Stimulated activated naive CD8-positive, alpha-beta T cell treated with anti-CD3 and anti-CD28 coated beads, Interleukin-15, Interleukin-2, amounts not matched to agents 100 ng/mL and 50 ng/mL, for 24 hours (primary cell): ENCODE measurements around the gene SEMA4D.

Source experiments
- H3K27ac Mint-ChIP-seq: one replicate; pipeline ENCODE4 v1.8.0; 2021; ENCODE audit warnings: mild to moderate bottlenecking, mixed read lengths
- H3K27me3 Mint-ChIP-seq: one replicate; pipeline ENCODE4 v1.8.0; 2021; ENCODE audit warnings: mixed read lengths
- H3K36me3 Mint-ChIP-seq: one replicate; pipeline ENCODE4 v1.8.0; 2021; ENCODE audit warnings: low read depth, mixed read lengths
- H3K4me1 Mint-ChIP-seq: one replicate; pipeline ENCODE4 v1.8.0; 2021; ENCODE audit warnings: low read depth, mixed read lengths
- H3K4me3 Mint-ChIP-seq: one replicate; pipeline ENCODE4 v1.8.0; 2021; ENCODE audit warnings: mild to moderate bottlenecking, mixed read lengths
- H3K9me3 Mint-ChIP-seq: one replicate; pipeline ENCODE4 v1.8.0; 2021; ENCODE audit warnings: mixed read lengths

Gene SEMA4D

DNA sequence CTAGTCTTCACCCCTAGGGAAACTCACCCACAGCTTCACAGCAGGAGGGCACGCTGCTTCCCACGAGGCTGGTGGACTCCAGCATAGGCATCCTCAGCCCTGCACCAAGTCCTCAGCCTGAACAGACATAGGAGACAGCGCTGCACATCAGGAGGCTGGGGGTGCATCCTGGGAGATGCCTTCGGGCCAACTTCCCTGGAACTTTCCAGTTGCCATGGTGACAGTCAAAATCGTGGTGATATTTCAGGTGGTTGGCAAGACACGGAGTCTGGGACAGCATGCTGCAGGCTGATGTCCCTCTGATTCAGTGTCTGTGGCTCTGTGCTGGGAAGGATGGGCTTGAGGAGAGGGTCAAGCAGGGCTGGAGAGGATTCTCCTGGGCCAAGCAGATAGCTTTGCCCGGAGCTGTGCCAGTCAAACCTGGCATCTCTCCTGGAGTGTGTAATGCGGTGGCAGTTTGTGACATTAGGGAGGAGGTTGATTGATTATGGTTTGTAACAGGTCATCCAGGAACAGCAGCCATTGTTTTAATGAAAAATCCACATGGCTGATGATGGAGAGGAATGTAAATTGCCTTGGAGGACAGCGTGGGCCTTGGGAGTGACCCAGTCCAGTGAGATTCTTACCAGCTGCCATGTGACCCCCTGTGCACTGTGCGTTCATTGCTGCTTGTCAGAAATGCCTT, 35.6 kb upstream of the SEMA4D start:
- Mint-ChIP-seq H3K27me3 (no peaks in the 10 kb centered on the region), H3K4me1 (peaks cover 97% of the 10 kb centered on the region), H3K9me3 (no peaks in the 10 kb centered on the region), H3K27ac (peak overlapping the region; percentile 81), H3K4me3 (no peak overlapping the region), H3K36me3 (no peaks in the 10 kb centered on the region)

DNA sequence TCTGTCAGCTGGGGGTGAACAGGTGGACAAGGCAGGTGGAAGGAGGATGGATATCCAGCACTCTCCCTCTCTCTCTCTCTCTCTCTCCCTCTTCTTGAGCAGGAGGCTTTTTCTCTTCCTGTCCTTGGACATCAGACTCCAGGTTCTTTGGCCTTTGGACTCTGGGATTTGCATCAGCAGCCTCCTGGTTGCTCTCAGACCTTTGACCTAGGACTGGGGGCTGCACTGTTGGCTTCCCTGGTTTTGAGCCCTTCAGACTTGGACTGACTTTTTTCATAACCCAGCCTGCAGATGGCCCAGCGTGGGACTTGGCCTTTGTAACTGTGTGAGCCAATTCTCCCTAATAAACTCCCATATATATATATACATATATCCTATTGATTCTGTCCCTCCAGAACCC, 35.0 kb upstream of the SEMA4D start:
- no peaks in the 10 kb centered on the region for H3K9me3 Mint-ChIP-seq
- H3K36me3 Mint-ChIP-seq, result no peaks in the 10 kb centered on the region
- no peaks in the 10 kb centered on the region for H3K27me3 Mint-ChIP-seq
- no peak overlapping the region for H3K4me3 Mint-ChIP-seq
- H3K4me1 Mint-ChIP-seq, result peaks cover 97% of the 10 kb centered on the region
- peak overlapping the region; percentile 87 for H3K27ac Mint-ChIP-seq

GRCh38 chr9:89532478-89532877, 34.6 kb upstream of the SEMA4D start:
- Mint-ChIP-seq H3K36me3 (no peaks in the 10 kb centered on the region), H3K27ac (peak overlapping the region; percentile 87), H3K27me3 (no peaks in the 10 kb centered on the region), H3K4me1 (peaks cover 97% of the 10 kb centered on the region), H3K9me3 (no peaks in the 10 kb centered on the region), H3K4me3 (no peak overlapping the region)

DNA sequence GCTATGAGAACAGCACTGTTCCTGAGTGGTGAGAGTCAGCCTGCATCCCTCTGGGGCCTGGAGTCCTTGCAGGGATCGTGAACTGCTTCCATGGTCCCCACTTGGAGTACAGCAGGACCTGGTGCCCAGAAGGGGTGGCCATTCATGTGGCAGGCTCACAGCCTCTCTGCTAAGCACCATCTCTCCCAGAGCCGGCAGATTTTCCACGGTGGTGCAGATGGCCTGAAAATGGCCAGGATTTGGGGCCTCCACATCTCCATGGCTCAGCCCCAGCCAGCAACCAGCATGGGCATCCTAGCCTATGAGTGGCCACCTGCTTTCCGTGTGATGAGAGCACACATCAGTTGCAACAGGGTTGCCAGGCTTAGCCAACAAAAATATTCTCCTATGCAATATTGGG, 33.9 kb upstream of the SEMA4D start:
- H3K27me3 Mint-ChIP-seq, result no peaks in the 10 kb centered on the region
- peaks cover 96% of the 10 kb centered on the region for H3K4me1 Mint-ChIP-seq
- no peak overlapping the region for H3K4me3 Mint-ChIP-seq
- no peaks in the 10 kb centered on the region for H3K9me3 Mint-ChIP-seq
- no peaks in the 10 kb centered on the region for H3K36me3 Mint-ChIP-seq
- no peak overlapping the region for H3K27ac Mint-ChIP-seq

DNA sequence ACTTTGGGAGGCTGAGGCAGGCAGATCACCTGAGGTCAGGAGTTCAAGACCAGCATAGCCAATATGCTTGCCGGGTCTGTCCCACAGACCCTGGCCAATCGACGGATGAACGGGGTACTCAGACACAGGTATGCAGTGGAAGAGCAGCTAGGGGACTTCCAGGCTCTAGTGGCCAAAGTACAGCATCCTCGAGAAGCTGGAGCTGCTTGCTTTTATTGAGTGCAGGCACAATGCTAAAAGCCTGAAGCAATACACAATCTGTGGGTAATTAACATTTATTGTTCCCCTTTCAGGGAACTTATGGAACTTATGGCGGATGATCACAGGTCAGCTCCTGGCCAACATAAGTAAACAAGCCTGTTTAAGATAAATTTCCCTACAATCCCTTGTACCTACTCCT, 32.8 kb upstream of the SEMA4D start:
- Mint-ChIP-seq H3K9me3 (no peaks in the 10 kb centered on the region), H3K4me3 (no peak overlapping the region), H3K27me3 (no peaks in the 10 kb centered on the region), H3K36me3 (no peaks in the 10 kb centered on the region), H3K4me1 (peaks cover 98% of the 10 kb centered on the region), H3K27ac (peak overlapping the region; percentile 53)

DNA sequence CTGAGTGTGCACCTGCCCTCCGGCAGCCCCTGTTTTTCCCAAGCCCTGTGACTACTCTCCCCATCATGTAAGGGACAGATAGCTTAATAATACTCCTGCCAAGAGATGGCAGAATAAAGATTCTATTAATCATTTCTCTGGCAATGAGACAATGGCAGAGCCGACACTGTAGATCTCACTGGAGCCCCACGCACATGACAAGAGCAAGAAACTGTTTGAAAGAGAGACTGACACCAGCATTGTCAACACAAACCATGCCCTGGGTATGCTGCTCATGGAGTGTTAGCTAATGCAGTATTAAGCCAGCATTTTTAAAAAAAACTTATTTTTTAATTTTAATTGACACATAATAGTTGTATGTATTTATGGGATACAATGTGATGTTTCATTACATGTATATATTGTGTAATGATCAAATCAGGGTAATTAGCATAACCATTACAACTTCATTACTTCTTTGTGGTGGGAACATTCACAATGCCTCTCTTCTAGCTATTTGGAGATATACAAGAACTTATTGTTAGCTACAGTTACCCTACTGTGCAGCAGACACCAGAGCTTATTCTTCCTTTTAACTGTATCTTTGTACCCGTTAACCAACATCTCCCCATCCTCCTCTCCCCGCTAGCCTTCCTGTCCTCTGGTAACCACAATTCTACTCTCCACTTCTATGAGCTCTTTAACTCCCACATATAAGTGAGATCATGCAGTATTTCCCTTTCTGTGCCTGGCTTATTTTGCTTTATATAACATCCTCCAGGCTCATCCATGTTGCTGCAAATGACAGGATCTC, 31.5 kb upstream of the SEMA4D start:
- Mint-ChIP-seq H3K36me3 (no peaks in the 10 kb centered on the region), H3K27me3 (no peaks in the 10 kb centered on the region), H3K4me3 (peak overlapping the region; percentile 21), H3K9me3 (no peaks in the 10 kb centered on the region), H3K27ac (peak overlapping the region; percentile 66), H3K4me1 (peaks cover 98% of the 10 kb centered on the region)

- Mint-ChIP-seq H3K4me3 (no peak overlapping the region), H3K9me3 (no peaks in the 10 kb centered on the region), H3K36me3 (no peaks in the 10 kb centered on the region), H3K27me3 (no peaks in the 10 kb centered on the region), H3K27ac (peak overlapping the region; percentile 62), H3K4me1 (peaks cover 98% of the 10 kb centered on the region)
These were observed 30.6 kb upstream of the SEMA4D start for GRCh38 chr9:89528540-89528939.

- H3K36me3 Mint-ChIP-seq, result no peaks in the 10 kb centered on the region
- no peaks in the 10 kb centered on the region for H3K9me3 Mint-ChIP-seq
- H3K27me3 Mint-ChIP-seq, result no peaks in the 10 kb centered on the region
- H3K4me3 Mint-ChIP-seq, result no peak overlapping the region
- peak overlapping the region; percentile 62 for H3K27ac Mint-ChIP-seq
- H3K4me1 Mint-ChIP-seq, result peaks cover 98% of the 10 kb centered on the region
These were observed 30.2 kb upstream of the SEMA4D start for GRCh38 chr9:89528131-89528530.

DNA sequence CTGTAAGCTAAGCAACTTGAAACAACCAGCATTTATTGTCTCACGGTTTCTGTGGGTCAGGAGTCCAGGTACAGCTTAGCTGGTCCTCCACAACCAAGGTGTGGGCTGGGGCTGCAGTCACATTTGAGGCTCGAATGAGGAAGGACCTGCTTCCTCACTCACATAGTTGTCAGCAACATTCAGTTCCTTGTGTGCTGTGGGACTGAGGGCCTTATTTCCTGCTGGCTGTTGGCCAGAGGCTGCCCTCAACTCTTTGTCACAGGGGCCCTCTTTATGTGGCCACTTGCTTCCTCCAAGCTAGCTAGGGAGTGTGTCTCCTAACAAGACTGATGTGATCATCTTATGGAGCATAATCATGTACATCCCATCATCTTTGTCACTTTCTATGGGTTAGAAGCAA, 29.2 kb upstream of the SEMA4D start:
- Mint-ChIP-seq H3K36me3 (no peaks in the 10 kb centered on the region), H3K4me1 (peaks cover 98% of the 10 kb centered on the region), H3K9me3 (no peaks in the 10 kb centered on the region), H3K27ac (peak overlapping the region; percentile 13), H3K27me3 (no peaks in the 10 kb centered on the region), H3K4me3 (no peak overlapping the region)

GRCh38 chr9:89526667-89527066, 28.8 kb upstream of the SEMA4D start:
- no peak overlapping the region for H3K4me3 Mint-ChIP-seq
- H3K36me3 Mint-ChIP-seq, result no peaks in the 10 kb centered on the region
- peaks cover 98% of the 10 kb centered on the region for H3K4me1 Mint-ChIP-seq
- no peaks in the 10 kb centered on the region for H3K27me3 Mint-ChIP-seq
- no peaks in the 10 kb centered on the region for H3K9me3 Mint-ChIP-seq
- no peak overlapping the region for H3K27ac Mint-ChIP-seq

DNA sequence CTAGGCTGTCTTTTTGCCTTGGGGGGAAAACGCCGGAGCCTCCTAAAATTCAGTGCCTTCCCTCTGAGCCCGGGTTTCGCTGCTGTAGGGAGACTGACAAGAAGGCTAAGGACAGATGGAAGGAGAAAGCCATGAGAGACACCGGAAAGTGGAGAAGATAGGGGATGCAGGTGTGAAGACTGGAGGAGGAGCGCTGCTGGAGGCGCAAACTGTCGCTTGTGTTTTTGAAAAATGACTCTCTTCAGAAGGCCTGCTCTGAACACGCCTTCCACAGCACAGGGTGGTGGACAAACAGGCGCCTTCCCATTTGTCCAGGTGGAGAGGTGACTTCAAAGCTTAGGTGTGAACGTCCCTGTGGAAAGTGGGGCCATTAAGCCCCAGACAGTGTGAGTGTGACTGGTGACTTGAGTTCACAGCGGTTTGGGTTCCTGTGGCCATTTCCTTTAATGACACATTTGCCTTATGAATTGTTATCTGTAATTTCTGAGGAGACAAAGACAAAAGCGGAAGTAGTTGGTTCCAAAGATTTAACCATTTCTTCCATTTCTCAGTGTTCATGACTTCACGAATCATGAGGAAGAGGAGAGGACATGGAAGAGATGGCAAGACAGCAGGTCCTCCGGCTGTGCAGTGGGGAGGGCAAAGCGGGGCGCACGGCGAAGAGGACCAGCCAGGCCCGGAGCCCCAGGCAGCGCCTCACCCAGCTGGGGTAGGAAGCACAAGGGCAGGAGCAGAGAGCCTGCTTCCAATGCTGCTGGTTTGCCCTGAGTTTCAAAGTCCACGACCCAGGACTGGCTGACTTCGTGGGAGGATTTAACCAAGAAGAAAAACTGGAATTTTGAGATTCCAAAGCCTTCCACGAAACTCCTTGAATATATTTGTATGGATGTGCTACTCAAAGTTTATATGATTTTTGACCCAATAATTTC, 27.8 kb upstream of the SEMA4D start:
- Mint-ChIP-seq H3K27ac (peak overlapping the region; percentile 37), H3K27me3 (no peaks in the 10 kb centered on the region), H3K9me3 (no peaks in the 10 kb centered on the region), H3K4me3 (no peak overlapping the region), H3K36me3 (no peaks in the 10 kb centered on the region), H3K4me1 (peaks cover 97% of the 10 kb centered on the region)

- Mint-ChIP-seq H3K4me1 (peaks cover 97% of the 10 kb centered on the region), H3K27me3 (no peaks in the 10 kb centered on the region), H3K4me3 (no peak overlapping the region)
These were observed 27.1 kb upstream of the SEMA4D start for GRCh38 chr9:89524963-89525362.

DNA sequence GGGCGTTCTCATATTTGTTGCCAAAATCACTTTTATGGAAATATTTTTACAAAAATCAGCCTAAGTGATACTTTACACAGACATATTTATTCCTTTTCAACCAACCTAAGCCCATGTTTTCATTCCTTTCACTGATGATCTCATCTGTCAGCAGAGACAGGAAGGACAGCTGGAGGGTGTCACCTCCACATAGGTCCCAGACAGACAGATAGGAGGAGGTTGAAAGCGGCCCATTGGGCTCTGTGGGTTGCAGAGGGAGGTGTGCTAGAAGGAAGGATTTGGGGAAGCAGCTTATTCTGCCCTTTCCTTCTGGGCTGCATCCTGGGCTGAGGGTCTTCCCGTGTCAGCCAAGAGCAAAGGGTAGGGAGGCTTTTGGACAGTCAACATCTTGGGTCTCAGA, 26.0 kb upstream of the SEMA4D start:
- H3K4me3 Mint-ChIP-seq, result no peak overlapping the region
- H3K27ac Mint-ChIP-seq, result peak overlapping the region; percentile 98
- H3K9me3 Mint-ChIP-seq, result no peaks in the 10 kb centered on the region
- H3K4me1 Mint-ChIP-seq, result peaks cover 97% of the 10 kb centered on the region
- no peaks in the 10 kb centered on the region for H3K36me3 Mint-ChIP-seq
- no peaks in the 10 kb centered on the region for H3K27me3 Mint-ChIP-seq

More at GRCh38 chr9:89524963-89525362, 27.1 kb upstream of the SEMA4D start:
- Mint-ChIP-seq H3K27ac (peak overlapping the region; percentile 98), H3K36me3 (no peaks in the 10 kb centered on the region), H3K9me3 (no peaks in the 10 kb centered on the region)

DNA sequence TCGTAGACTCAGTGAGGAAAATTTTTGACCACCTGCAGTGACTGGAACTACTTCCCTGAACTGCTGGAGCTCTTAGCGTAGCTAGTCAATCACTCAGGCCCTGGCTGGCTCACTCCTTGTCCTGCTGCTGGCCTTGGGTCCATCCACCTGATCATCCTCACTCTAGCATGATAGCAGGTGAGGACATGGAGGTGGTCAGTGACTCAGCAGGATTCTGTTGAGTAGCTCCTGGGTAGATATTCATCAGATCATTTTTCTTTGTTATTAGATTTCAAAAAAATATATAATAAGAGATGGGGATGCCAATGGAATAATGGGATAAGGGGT, 25.0 kb upstream of the SEMA4D start:
- Mint-ChIP-seq H3K9me3 (no peaks in the 10 kb centered on the region), H3K27ac (peak overlapping the region; percentile 98), H3K36me3 (no peaks in the 10 kb centered on the region), H3K4me1 (peaks cover 97% of the 10 kb centered on the region), H3K27me3 (no peaks in the 10 kb centered on the region), H3K4me3 (peak overlapping the region; percentile 67)
